Parathyroid adenoma (tissue), 2 donors: ENCODE results near the gene ADD3.

ENCODE experiments used
- H2AFZ ChIP-seq: fragments of 300-600 bp; sonication (generic); one replicate; pipeline ENCODE4 v1.7.0; 2017; ENCODE audit warnings: antibody characterized with exemption, mild to moderate bottlenecking
- H3K27ac ChIP-seq: fragments of 300-600 bp; sonication (generic); one replicate; pipeline ENCODE4 v1.7.0; 2017
- H3K27me3 ChIP-seq: fragments of 300-600 bp; sonication (generic); one replicate; pipeline ENCODE4 v1.7.0; 2017; ENCODE audit warnings: low read length; ENCODE audit not compliant: control insufficient read depth, insufficient read depth
- H3K36me3 ChIP-seq: fragments of 300-600 bp; sonication (generic); one replicate; pipeline ENCODE4 v1.7.0; 2017; ENCODE audit warnings: low read length; ENCODE audit not compliant: control insufficient read depth, insufficient read depth
- H3K4me1 ChIP-seq: fragments of 300-600 bp; sonication (generic); one replicate; pipeline ENCODE4 v1.7.0; 2017; ENCODE audit warnings: control low read depth
- H3K4me2 ChIP-seq: fragments of 300-600 bp; sonication (generic); one replicate; pipeline ENCODE4 v1.7.0; 2017; ENCODE audit warnings: low read length
- H3K4me3 ChIP-seq: fragments of 300-600 bp; sonication (generic); one replicate; pipeline ENCODE4 v1.7.0; 2017; ENCODE audit warnings: low read depth, low read length
- H3K79me2 ChIP-seq: fragments of 300-600 bp; sonication (generic); one replicate; pipeline ENCODE4 v1.7.0; 2017; ENCODE audit warnings: control low read depth
- H3K9ac ChIP-seq: fragments of 300-600 bp; sonication (generic); one replicate; pipeline ENCODE4 v1.7.0; 2017; ENCODE audit warnings: mild to moderate bottlenecking
- H3K9me3 ChIP-seq: fragments of 300-600 bp; sonication (generic); one replicate; pipeline ENCODE4 v1.7.0; 2017; ENCODE audit warnings: low read length; ENCODE audit not compliant: control insufficient read depth
- CTCF ChIP-seq: fragments of 300-600 bp; sonication (generic); IDR thresholded peaks from one replicate; pipeline ENCODE4 v1.7.0; 2017; ENCODE audit warnings: antibody characterized with exemption, mild to moderate bottlenecking
- donor health status: primary hyperparathyroidism.

Gene ADD3

GRCh38 chr10:110168601-110169481, 161.1 kb downstream of the ADD3 start:
- no peaks in the 10 kb centered on the region for H3K27me3 ChIP-seq
- no peak overlapping the region for H3K27ac ChIP-seq
- H3K9ac ChIP-seq, result no peak overlapping the region
- peak overlapping the region; percentile 84 for H2AFZ ChIP-seq
- H3K4me3 ChIP-seq, result no peak overlapping the region
- no peaks in the 10 kb centered on the region for H3K9me3 ChIP-seq
- H3K36me3 ChIP-seq, result no peaks in the 10 kb centered on the region
- H3K4me1 ChIP-seq, result no peaks in the 10 kb centered on the region
- TF ChIP-seq CTCF, result no peak
- H3K4me2 ChIP-seq, result no peak overlapping the region
- no peaks in the 10 kb centered on the region for H3K79me2 ChIP-seq

GRCh38 chr10:110169586-110169985, 161.8 kb downstream of the ADD3 start:
- Histone ChIP-seq H3K27ac (no peak overlapping the region), H3K9me3 (no peaks in the 10 kb centered on the region), H3K4me2 (no peak overlapping the region), H3K4me3 (no peak overlapping the region), H3K9ac (no peak overlapping the region), H3K36me3 (no peaks in the 10 kb centered on the region), H3K79me2 (no peaks in the 10 kb centered on the region), H3K4me1 (no peaks in the 10 kb centered on the region), H2AFZ (no peak overlapping the region), H3K27me3 (no peaks in the 10 kb centered on the region)
- TF ChIP-seq CTCF, result no peak

- no peaks in the 10 kb centered on the region for H3K9me3 ChIP-seq
- no peaks in the 10 kb centered on the region for H3K36me3 ChIP-seq
- TF ChIP-seq CTCF, result no peak
- no peak overlapping the region for H3K27ac ChIP-seq
- no peaks in the 10 kb centered on the region for H3K79me2 ChIP-seq
- no peak overlapping the region for H3K9ac ChIP-seq
- H3K4me2 ChIP-seq, result no peak overlapping the region
- no peak overlapping the region for H2AFZ ChIP-seq
- H3K27me3 ChIP-seq, result no peaks in the 10 kb centered on the region
- no peaks in the 10 kb centered on the region for H3K4me1 ChIP-seq
- no peak overlapping the region for H3K4me3 ChIP-seq
Measured at GRCh38 chr10:110170142-110170971, 162.6 kb downstream of the ADD3 start.

GRCh38 chr10:110171032-110171431, 163.2 kb downstream of the ADD3 start:
- no peak for TF ChIP-seq CTCF
- no peaks in the 10 kb centered on the region for H3K4me1 ChIP-seq
- H3K4me3 ChIP-seq, result no peak overlapping the region
- no peaks in the 10 kb centered on the region for H3K27me3 ChIP-seq
- no peak overlapping the region for H3K27ac ChIP-seq
- no peak overlapping the region for H3K4me2 ChIP-seq
- H3K9ac ChIP-seq, result no peak overlapping the region
- H3K36me3 ChIP-seq, result no peaks in the 10 kb centered on the region
- no peak overlapping the region for H2AFZ ChIP-seq
- H3K79me2 ChIP-seq, result no peaks in the 10 kb centered on the region
- no peaks in the 10 kb centered on the region for H3K9me3 ChIP-seq
